HL-60 (cell line): ENCODE data around the gene FUT6.

Experiments used
- CTCF ChIP-seq: IDR thresholded peaks from one replicate; pipeline ENCODE4 v1.5.1; 2011; ENCODE audit warnings: low read length, control low read depth, inconsistent platforms; ENCODE audit not compliant: insufficient read depth
- POLR2AphosphoS5 ChIP-seq: IDR thresholded peaks from 2 replicates; pipeline ENCODE4 v1.6.1; 2012; ENCODE audit warnings: low read depth

- TF ChIP-seq POLR2AphosphoS5 (no peak), CTCF (no peak)
These were observed 33.9 kb downstream of the FUT6 start for GRCh38 chr19:5805462-5806132.
